Activated CD8-positive, alpha-beta memory T cell treated with anti-CD3 and anti-CD28 coated beads, Interleukin-2, amount 10 ng/mL, durations not matched to agents 7 days and 5 days (primary cell): ENCODE measurements around the gene PCDHGA3. TPM values are rescaled to one million over a fixed set of nuclear protein-coding genes. Genes with fewer than 3 reads are reported as not detected.
A peak's percentile ranks its signal among the peaks of the same experiment; 100 is the strongest.

ENCODE experiments used
- ATAC-seq: fragments of 150-1000 bp; cut with Tn5 transposase; one replicate; pipeline ENCODE4 v1.10.0; 2021; ENCODE audit warnings: moderate library complexity
- CTCF ChIA-PET: fragments of 350-600 bp; sonication (Branson Sonifier 250); formaldehyde crosslinking; loops from one replicate; lab custom pipeline; 2021; ENCODE audit warnings: antibody characterized with exemption; lab: Charles Lee
- DNase-seq: peaks from one replicate; pipeline ENCODE4 v3.0.0-alpha.2; 2020
- H3K27ac Mint-ChIP-seq: one replicate; pipeline ENCODE4 v1.8.0; 2021; ENCODE audit warnings: mild to moderate bottlenecking, mixed read lengths
- H3K27me3 Mint-ChIP-seq: one replicate; pipeline ENCODE4 v1.8.0; 2021; ENCODE audit warnings: mixed read lengths
- H3K36me3 Mint-ChIP-seq: one replicate; pipeline ENCODE4 v1.8.0; 2021; ENCODE audit warnings: mild to moderate bottlenecking, mixed read lengths
- H3K4me1 Mint-ChIP-seq: one replicate; pipeline ENCODE4 v1.8.0; 2021; ENCODE audit warnings: mixed read lengths
- H3K4me3 Mint-ChIP-seq: one replicate; pipeline ENCODE4 v1.8.0; 2021; ENCODE audit warnings: mild to moderate bottlenecking, moderate library complexity, mixed read lengths
- H3K9me3 Mint-ChIP-seq: one replicate; pipeline ENCODE4 v1.8.0; 2022; ENCODE audit warnings: low read depth, mixed read lengths
- total RNA-seq, 2 experiments: library from RNA; stranded (reverse); gene quantifications; one replicate each; pipeline ENCODE4 v1.2.3, GENCODE V29; 2021

Gene PCDHGA3
- total RNA-seq, 2 experiments from 2014 or later = 0.15 TPM; not detected in 1

DNA sequence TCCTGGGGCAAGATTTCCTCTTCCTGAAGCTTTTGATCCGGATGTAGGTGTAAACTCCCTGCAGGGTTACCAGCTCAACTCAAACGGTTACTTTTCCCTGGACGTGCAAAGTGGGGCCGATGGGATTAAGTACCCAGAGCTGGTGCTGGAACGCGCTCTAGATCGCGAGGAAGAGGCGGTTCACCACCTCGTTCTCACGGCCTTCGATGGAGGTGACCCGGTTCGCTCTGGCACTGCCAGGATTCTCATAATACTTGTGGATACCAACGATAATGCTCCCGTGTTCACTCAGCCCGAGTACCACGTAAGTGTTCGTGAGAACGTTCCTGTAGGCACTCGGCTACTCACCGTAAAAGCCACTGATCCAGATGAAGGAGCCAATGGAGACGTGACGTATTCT is 12.0 kb downstream of the PCDHGA3 start:
- Mint-ChIP-seq H3K4me3 (no peak overlapping the region), H3K9me3 (peaks cover 14% of the 10 kb centered on the region), H3K27ac (no peak overlapping the region), H3K4me1 (peaks cover 2% of the 10 kb centered on the region), H3K36me3 (peaks cover 8% of the 10 kb centered on the region), H3K27me3 (peaks cover 47% of the 10 kb centered on the region)
- CTCF ChIA-PET = interaction anchor here (0.8 to 1.2 kb wide), 6 partner anchors 11 to 202 kb away, joined by 3 to 8 read pairs (median 4); partner anchors contain the start of genes PCDHGA1, PCDHGA11, PCDHGA3 and PCDHGB3
- DNase-seq = no peak
- ATAC-seq = no peak

GRCh38 chr5:141356133-141356532 is 12.5 kb downstream of the PCDHGA3 start:
- DNase-seq (no peak), ATAC-seq (no peak)
- CTCF ChIA-PET = interaction anchor here (0.8 to 1.2 kb wide), 3 partner anchors 65 to 202 kb away, joined by 3 to 4 read pairs (median 4); partner anchors contain the start of gene PCDHGA11
- Mint-ChIP-seq H3K9me3 (peaks cover 17% of the 10 kb centered on the region), H3K4me1 (peaks cover 2% of the 10 kb centered on the region), H3K27ac (no peak overlapping the region), H3K36me3 (peaks cover 13% of the 10 kb centered on the region), H3K4me3 (no peak overlapping the region), H3K27me3 (peaks cover 47% of the 10 kb centered on the region)

- peaks cover 17% of the 10 kb centered on the region for H3K9me3 Mint-ChIP-seq
- ATAC-seq (no peak), DNase-seq (no peak)
- H3K4me1 Mint-ChIP-seq = peaks cover 2% of the 10 kb centered on the region
- peaks cover 51% of the 10 kb centered on the region for H3K27me3 Mint-ChIP-seq
- H3K27ac Mint-ChIP-seq = no peak overlapping the region
- peaks cover 15% of the 10 kb centered on the region for H3K36me3 Mint-ChIP-seq
- no peak overlapping the region for H3K4me3 Mint-ChIP-seq
- CTCF ChIA-PET = no interaction called here
These were observed 13.3 kb downstream of the PCDHGA3 start for GRCh38 chr5:141356950-141357349.

DNA sequence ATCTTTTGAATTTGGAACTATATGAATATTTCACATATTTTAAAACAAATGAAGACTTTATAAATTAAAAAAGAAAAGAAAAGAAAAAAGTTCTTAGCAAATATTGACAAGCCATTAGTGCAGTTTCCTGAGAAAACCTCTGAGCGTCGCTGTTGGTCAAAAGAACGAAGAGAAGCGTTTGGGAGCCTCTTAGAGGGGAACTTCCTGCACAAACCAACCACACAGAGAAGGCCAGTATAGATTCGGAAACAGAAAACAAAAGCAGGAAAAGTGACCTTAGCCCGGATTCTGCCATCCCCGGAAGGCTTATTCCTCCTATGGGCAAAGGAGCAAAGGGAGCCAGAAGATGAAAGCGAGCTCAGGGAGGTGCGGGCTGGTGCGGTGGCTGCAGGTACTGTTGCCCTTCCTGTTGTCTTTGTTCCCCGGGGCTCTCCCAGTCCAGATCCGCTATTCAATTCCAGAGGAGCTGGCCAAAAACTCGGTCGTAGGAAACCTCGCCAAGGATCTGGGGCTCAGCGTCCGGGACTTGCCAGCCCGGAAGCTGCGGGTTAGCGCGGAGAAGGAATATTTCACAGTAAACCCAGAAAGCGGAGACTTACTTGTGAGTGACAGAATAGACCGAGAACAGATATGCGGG is 16.3 kb downstream of the PCDHGA3 start, which contains the start of gene PCDHGB2:
PCDHGB2 (plus strand) TSS at position 205 of the 637 bp plus-strand sequence; CDS start at position 347, 142 bp downstream.
- peak within 1 kb of the TSS; percentile 6 for H3K27ac Mint-ChIP-seq
- ATAC-seq = no peak
- H3K4me3 Mint-ChIP-seq = peak within 1 kb of the TSS; percentile 75
- DNase-seq = no peak
- peaks cover 15% of the 10 kb centered on the region for H3K36me3 Mint-ChIP-seq
- H3K9me3 Mint-ChIP-seq = peaks cover 15% of the 10 kb centered on the region
- peaks cover 2% of the 10 kb centered on the region for H3K4me1 Mint-ChIP-seq
- CTCF ChIA-PET = interaction anchor here (0.5 to 1.9 kb wide), 6 partner anchors 61 to 276 kb away, joined by 3 to 7 read pairs (median 4); partner anchors contain the start of gene PCDHGA11
- H3K27me3 Mint-ChIP-seq = peaks cover 69% of the 10 kb centered on the region

DNA sequence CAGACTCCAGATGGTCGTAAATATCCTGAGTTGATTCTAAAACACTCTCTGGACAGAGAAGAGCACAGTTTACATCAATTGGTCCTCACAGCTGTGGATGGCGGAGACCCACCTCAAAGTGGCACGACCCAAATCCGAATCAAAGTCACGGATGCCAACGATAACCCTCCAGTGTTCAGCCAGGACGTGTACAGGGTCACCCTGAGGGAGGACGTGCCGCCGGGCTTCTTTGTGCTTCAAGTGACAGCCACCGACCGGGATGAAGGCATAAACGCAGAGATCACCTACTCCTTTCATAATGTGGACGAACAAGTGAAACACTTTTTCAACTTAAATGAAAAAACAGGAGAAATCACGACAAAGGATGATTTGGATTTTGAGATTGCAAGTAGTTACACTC is 17.1 kb downstream of the PCDHGA3 start:
- peak overlapping the region; percentile 75 for H3K4me3 Mint-ChIP-seq
- peaks cover 70% of the 10 kb centered on the region for H3K27me3 Mint-ChIP-seq
- DNase-seq (no peak), ATAC-seq (no peak)
- peaks cover 17% of the 10 kb centered on the region for H3K9me3 Mint-ChIP-seq
- peaks cover 15% of the 10 kb centered on the region for H3K36me3 Mint-ChIP-seq
- H3K27ac Mint-ChIP-seq = no peak overlapping the region
- CTCF ChIA-PET = interaction anchor here (1.7 to 1.9 kb wide), 2 partner anchors 203 to 207 kb away, joined by 6 to 7 read pairs; no protein-coding TSS in a partner anchor
- H3K4me1 Mint-ChIP-seq = peaks cover 2% of the 10 kb centered on the region

DNA sequence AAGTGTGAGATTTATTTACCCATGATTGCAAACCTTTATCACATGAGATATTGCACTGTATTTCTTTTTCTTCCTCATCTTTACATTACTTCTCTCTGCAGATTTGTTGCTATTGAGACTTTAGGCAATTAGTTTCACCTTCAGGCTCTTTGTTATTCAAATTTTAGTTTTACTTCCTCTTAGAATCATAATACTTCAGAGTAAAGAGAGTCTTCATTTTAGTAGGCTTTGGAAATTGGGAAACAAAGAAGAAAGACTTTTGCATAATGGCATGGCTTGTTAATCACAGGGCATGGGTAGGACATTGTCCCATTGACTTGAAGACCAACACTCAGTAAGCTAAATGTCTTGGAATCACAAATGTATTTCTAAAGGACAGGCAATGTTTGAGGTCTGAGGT is 19.1 kb downstream of the PCDHGA3 start:
- Mint-ChIP-seq H3K9me3 (peaks cover 15% of the 10 kb centered on the region), H3K4me1 (peaks cover 2% of the 10 kb centered on the region), H3K4me3 (no peak overlapping the region), H3K36me3 (peaks cover 15% of the 10 kb centered on the region), H3K27me3 (peaks cover 70% of the 10 kb centered on the region), H3K27ac (no peak overlapping the region)
- DNase-seq = no peak
- CTCF ChIA-PET = interaction anchor here (1.6 kb wide), 1 partner anchor 59 kb away, joined by 4 read pairs; the partner anchor contains the start of gene PCDHGA11
- ATAC-seq = no peak

- Mint-ChIP-seq H3K36me3 (peaks cover 15% of the 10 kb centered on the region), H3K27me3 (peaks cover 74% of the 10 kb centered on the region), H3K4me3 (no peak within 1 kb of the TSS), H3K9me3 (peaks cover 15% of the 10 kb centered on the region), H3K27ac (peak within 1 kb of the TSS; percentile 10), H3K4me1 (peaks cover 2% of the 10 kb centered on the region)
- no peak for ATAC-seq
- DNase-seq = no peak
- CTCF ChIA-PET = interaction anchor here (0.8 to 1.6 kb wide), 4 partner anchors 14 to 57 kb away, joined by 3 to 4 read pairs (median 3); partner anchors contain the start of genes PCDHGA10, PCDHGA11, PCDHGB1 and PCDHGB6
These were observed 20.5 kb downstream of the PCDHGA3 start, which contains the start of gene PCDHGA5 for GRCh38 chr5:141363952-141364660. TSS of gene PCDHGA5 (plus strand) at chr5:141364162. CDS start at chr5:141364331, 169 bp downstream.

- Mint-ChIP-seq H3K9me3 (peaks cover 13% of the 10 kb centered on the region), H3K36me3 (peaks cover 5% of the 10 kb centered on the region), H3K4me3 (no peak overlapping the region), H3K27ac (no peak overlapping the region), H3K4me1 (peaks cover 2% of the 10 kb centered on the region), H3K27me3 (peaks cover 77% of the 10 kb centered on the region)
- CTCF ChIA-PET = interaction anchor here (0.7 kb wide), 1 partner anchor 189 kb away, joined by 3 read pairs; the partner anchor contains the start of gene PCDHB8
- ATAC-seq (no peak), DNase-seq (no peak)
These were observed 22.6 kb downstream of the PCDHGA3 start for GRCh38 chr5:141366016-141366896.

GRCh38 chr5:141369994-141370848 is 26.6 kb downstream of the PCDHGA3 start, which contains the start of gene PCDHGB3:
TSS of gene PCDHGB3 (plus strand) at chr5:141370242. CDS start at chr5:141370395, 153 bp downstream.
- Mint-ChIP-seq H3K4me3 (peak within 1 kb of the TSS; percentile 40), H3K27me3 (peaks cover 71% of the 10 kb centered on the region), H3K36me3 (no peaks in the 10 kb centered on the region), H3K9me3 (peaks cover 17% of the 10 kb centered on the region), H3K4me1 (peaks cover 2% of the 10 kb centered on the region), H3K27ac (no peak within 1 kb of the TSS)
- CTCF ChIA-PET = interaction anchor here (0.7 to 2.0 kb wide), 13 partner anchors 9 to 284 kb away, joined by 3 to 13 read pairs (median 4); partner anchors contain the start of genes PCDHGA10, PCDHGA12, PCDHGA4 and PCDHGA9
- DNase-seq (no peak), ATAC-seq (no peak)

DNA sequence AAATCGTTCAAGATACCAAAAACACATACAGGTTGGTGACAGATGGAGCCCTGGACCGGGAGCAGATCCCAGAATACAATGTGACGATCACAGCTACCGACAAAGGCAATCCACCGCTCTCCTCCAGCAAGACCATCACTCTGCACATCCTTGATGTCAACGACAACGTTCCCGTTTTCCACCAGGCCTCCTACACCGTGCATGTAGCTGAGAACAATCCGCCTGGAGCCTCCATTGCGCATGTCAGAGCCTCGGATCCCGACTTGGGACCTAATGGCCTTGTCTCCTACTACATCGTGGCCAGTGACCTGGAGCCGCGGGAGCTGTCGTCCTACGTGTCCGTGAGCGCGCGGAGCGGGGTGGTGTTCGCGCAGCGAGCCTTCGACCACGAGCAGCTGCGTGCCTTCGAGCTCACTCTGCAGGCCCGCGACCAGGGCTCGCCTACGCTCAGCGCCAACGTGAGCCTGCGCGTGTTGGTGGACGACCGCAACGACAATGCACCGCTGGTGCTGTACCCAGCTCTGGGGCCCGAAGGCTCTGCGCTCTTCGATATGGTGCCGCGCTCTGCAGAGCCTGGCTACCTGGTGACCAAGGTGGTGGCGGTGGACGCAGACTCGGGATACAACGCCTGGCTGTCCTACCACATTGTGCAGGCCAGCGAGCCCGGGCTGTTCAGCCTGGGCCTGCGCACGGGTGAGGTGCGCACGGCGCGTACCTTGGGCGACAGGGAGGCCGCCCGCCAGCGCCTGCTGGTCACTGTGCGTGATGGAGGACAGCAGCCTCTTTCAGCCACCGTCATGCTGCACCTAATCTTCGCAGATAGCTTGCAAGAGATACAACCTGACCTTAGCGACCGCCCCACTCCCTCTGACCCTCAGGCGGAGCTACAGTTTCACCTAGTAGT is 28.2 kb downstream of the PCDHGA3 start:
- DNase-seq = no peak
- no peak for ATAC-seq
- Mint-ChIP-seq H3K9me3 (peaks cover 20% of the 10 kb centered on the region), H3K4me3 (no peak overlapping the region), H3K4me1 (peaks cover 2% of the 10 kb centered on the region), H3K36me3 (no peaks in the 10 kb centered on the region), H3K27ac (no peak overlapping the region), H3K27me3 (peaks cover 64% of the 10 kb centered on the region)
- CTCF ChIA-PET = interaction anchor here (1.0 to 1.8 kb wide), 3 partner anchors 9 to 50 kb away, joined by 3 to 5 read pairs (median 4); partner anchors contain the start of gene PCDHGA11
